Testis (tissue), 2 donors: ENCODE measurements around the gene IQGAP3.

Source experiments
- CTCF ChIP-seq, 3 experiments: fragments of 450-650 bp in 2 of 3; fragments of 200-600 bp in 1 of 3; sonication (generic) in 1 of 3; IDR thresholded peaks; one replicate each; pipeline ENCODE4 v1.5.1; 2016 to 2019; ENCODE audit warnings: antibody characterized with exemption in 3 of 3, mild to moderate bottlenecking in 2 of 3, moderate library complexity in 1 of 3
- POLR2A ChIP-seq: fragments of 450-650 bp; IDR thresholded peaks from one replicate; pipeline ENCODE4 v1.6.1; 2017; ENCODE audit warnings: antibody characterized with exemption, mild to moderate bottlenecking, moderate library complexity

GRCh38 chr1:156538711-156539440 is 33.5 kb downstream of the IQGAP3 start:
- no peak for TF ChIP-seq CTCF (IDR thresholded peaks at IDR 0.05)
- no peak for TF ChIP-seq POLR2A
